Left lung (tissue), 10 donors: ENCODE measurements around the gene HES7. TPM values are rescaled to one million over a fixed set of nuclear protein-coding genes. Genes with fewer than 3 reads are reported as not detected.

ENCODE experiments used
- ATAC-seq: fragments of 200-7000 bp; cut with Tn5 transposase; one replicate; pipeline ENCODE4 v1.9.1; 2020; ENCODE audit warnings: moderate library complexity
- DNase-seq, 4 donors: peaks; one replicate each; pipeline ENCODE4 v3.0.0-alpha.2; 2013 to 2020
- H3K27ac ChIP-seq, 2 donors: fragments of 200-600 bp; sonication (generic) in 1 of 2; one replicate each; pipeline versions ENCODE4 v1.5.0 to v1.8.0; 2020 to 2021
- H3K27me3 ChIP-seq, 2 donors: fragments of 200-600 bp; sonication (generic) in 1 of 2; one replicate each; pipeline versions ENCODE4 v1.5.0 to v1.8.0; 2020 to 2021
- H3K36me3 ChIP-seq, 2 donors: fragments of 200-600 bp; sonication (generic) in 1 of 2; one replicate each; pipeline versions ENCODE4 v1.5.0 to v1.8.0; 2020 to 2021
- H3K4me1 ChIP-seq, 2 donors: fragments of 200-600 bp; one replicate each; pipeline ENCODE4 v1.8.0; 2021
- H3K4me3 ChIP-seq, 2 donors: fragments of 200-600 bp; sonication (generic) in 1 of 2; one replicate each; pipeline versions ENCODE4 v1.5.0 to v1.8.0; 2020 to 2021; ENCODE audit warnings: mild to moderate bottlenecking in 1 of 2
- H3K9me3 ChIP-seq, 2 donors: fragments of 200-600 bp; sonication (generic) in 1 of 2; one replicate each; pipeline versions ENCODE4 v1.5.0 to v1.8.0; 2020 to 2021
- CTCF ChIP-seq, 2 donors: fragments of 200-600 bp; sonication (generic) in 1 of 2; IDR thresholded peaks; one replicate each; pipeline versions ENCODE4 v1.5.0 to v1.8.0; 2021; ENCODE audit warnings: antibody characterized with exemption in 2 of 2
- intact Hi-C, 2 donors: fragments of 100-400 bp; cut with DNase I; formaldehyde crosslinking; loops; one replicate each; pipeline versions ENCODE4 v1.11.2 to v1.14.2; 2022
- polyA plus RNA-seq, 6 donors: library from polyadenylated mRNA; unstranded; fragments of 120-200 nt; gene quantifications; one replicate each; pipeline ENCODE4 v1.2.1, GENCODE V29; 2013; ENCODE audit not compliant: insufficient read length in 6 of 6
- total RNA-seq, 2 donors: library from RNA; stranded (reverse); fragmentation: NEBNext Ultra II Directional; extraction: Animal tissue kit (Norgen Biotek cat#: 25700); gene quantifications; one replicate each; pipeline ENCODE4 v1.2.1, GENCODE V29; 2021
- donor health status: DM: no; HTN: yes; CAD: no.
- donor health status: DM: no; HTN: no; CAD: no.

The HES7 gene
- total and polyA plus RNA-seq, 8 donors = 0.10 to 0.52 (median 0.20) TPM; not detected in 5

GRCh38 chr17:8154608-8155155 is 30.8 kb upstream of the HES7 start:
- H3K36me3 ChIP-seq = peaks cover 0 to 24% of the 10 kb centered on the region in 2 donors
- peak overlapping the region; percentile 97 to 100 for H3K27ac ChIP-seq
- ATAC-seq (no peak), DNase-seq (no peak)
- TF ChIP-seq CTCF (IDR thresholded peaks at IDR 0.05) = no peak
- intact Hi-C loops = no loop called here
- no peaks in the 10 kb centered on the region for H3K27me3 ChIP-seq
- peak overlapping the region; percentile 74 to 88 for H3K4me3 ChIP-seq
- H3K4me1 ChIP-seq = peaks cover 31 to 86% of the 10 kb centered on the region in 2 donors
- no peaks in the 10 kb centered on the region for H3K9me3 ChIP-seq

GRCh38 chr17:8153957-8154607 is 30.2 kb upstream of the HES7 start:
- no peaks in the 10 kb centered on the region for H3K27me3 ChIP-seq
- intact Hi-C loops = no loop called here
- ATAC-seq (peak; percentile 49), DNase-seq (peak; percentile 99 to 100 (median 99))
- peaks cover 31 to 83% of the 10 kb centered on the region in 2 donors for H3K4me1 ChIP-seq
- H3K9me3 ChIP-seq = no peaks in the 10 kb centered on the region
- peak overlapping the region; percentile 74 to 88 for H3K4me3 ChIP-seq
- no peak for TF ChIP-seq CTCF (IDR thresholded peaks at IDR 0.05)
- peaks cover 0 to 24% of the 10 kb centered on the region in 2 donors for H3K36me3 ChIP-seq
- peak overlapping the region; percentile 97 to 100 for H3K27ac ChIP-seq

GRCh38 chr17:8153525-8153956 is 29.6 kb upstream of the HES7 start:
- TF ChIP-seq CTCF (IDR thresholded peaks at IDR 0.05) = no peak
- Histone ChIP-seq H3K9me3 (no peaks in the 10 kb centered on the region), H3K27me3 (no peaks in the 10 kb centered on the region), H3K36me3 (peaks cover 0 to 28% of the 10 kb centered on the region in 2 donors), H3K27ac (peak overlapping the region; percentile 97 to 100), H3K4me3 (peak overlapping the region; percentile 13 to 88), H3K4me1 (peaks cover 31 to 78% of the 10 kb centered on the region in 2 donors)
- intact Hi-C loops = no loop called here
- peak; percentile 21 for ATAC-seq
- peak; percentile 45 to 91 (median 80) for DNase-seq

GRCh38 chr17:8153031-8153451 is 29.1 kb upstream of the HES7 start:
- TF ChIP-seq CTCF (IDR thresholded peaks at IDR 0.05) = no peak
- Histone ChIP-seq H3K4me3 (peak overlapping the region in 1 of 2 donors; percentile 88), H3K27me3 (no peaks in the 10 kb centered on the region), H3K4me1 (peaks cover 31 to 75% of the 10 kb centered on the region in 2 donors), H3K27ac (peak overlapping the region; percentile 97 to 100), H3K9me3 (no peaks in the 10 kb centered on the region), H3K36me3 (peaks cover 0 to 28% of the 10 kb centered on the region in 2 donors)
- intact Hi-C loops = no loop called here
- DNase-seq (peak in 1 of 4 donors; percentile 36), ATAC-seq (no peak)

- Histone ChIP-seq H3K9me3 (no peaks in the 10 kb centered on the region), H3K27ac (peak within 1 kb of the TSS; percentile 97 to 100), H3K27me3 (no peaks in the 10 kb centered on the region), H3K36me3 (peaks cover 0 to 36% of the 10 kb centered on the region in 2 donors), H3K4me3 (peak within 1 kb of the TSS; percentile 74 to 88), H3K4me1 (peaks cover 31 to 75% of the 10 kb centered on the region in 2 donors)
- intact Hi-C loops = no loop called here
- no peak for TF ChIP-seq CTCF (IDR thresholded peaks at IDR 0.05)
- peak; percentile 52 for ATAC-seq
- peak; percentile 83 to 99 (median 96) for DNase-seq
Observed at GRCh38 chr17:8152112-8152775, 28.3 kb upstream of the HES7 start, which contains the start of gene PER1. PER1 (minus strand) TSS chr17:8152404; CDS start chr17:8150706, 1,698 bp downstream.
